Measurements from ENCODE around the gene ARMC7. TPM values are rescaled to one million over a fixed set of nuclear protein-coding genes. Genes with fewer than 3 reads are reported as not detected.
"Not testable (repeated sequence)": the region's sequence is repeated elsewhere in the genome, so short reads cannot be mapped to it uniquely, and the experiment has no call there.

The ARMC7 gene
- total RNA-seq, 1 experiment from 2014 or later: 43.2 TPM

GRCh38 chr17:75132018-75133000, 22.5 kb downstream of the ARMC7 start:
- BruUV-seq (replicated peaks); H2AFZ ChIP-seq (ENCODE audit: low read depth, low read length, poor library complexity, severe bottlenecking); intact Hi-C loops (cut with micrococcal nuclease); DNase-seq (ENCODE audit: low read depth, low spot score); H3K27me3 ChIP-seq (ENCODE audit: insufficient read depth, low read length); H4K20me1 ChIP-seq (ENCODE audit: insufficient read depth); H3K9me3 ChIP-seq (ENCODE audit: control insufficient read depth in 1 of 2, insufficient read depth in 1 of 2, low read depth in 1 of 2, low read length in 2 of 2); H3K9me2 ChIP-seq (ENCODE audit: insufficient read depth): not testable (repeated sequence)
- Histone ChIP-seq H3K36me3 (ENCODE audit: control insufficient read depth in 1 of 2, insufficient read depth in 2 of 2, low read length in 2 of 2) (peaks cover 12 to 43% of the 10 kb centered on the region in 2 experiments; a peak in 2 of 4 replicates), H3K9ac (ENCODE audit: low read length) (peak overlapping the region; percentile 99), H3K79me2 (ENCODE audit: insufficient read depth, low read length) (peaks cover 52% of the 10 kb centered on the region), H3K4me2 (ENCODE audit: low read length) (peak overlapping the region; percentile 86), H3K27ac (ENCODE audit: low read depth, low read length) (peak overlapping the region; percentile 99), H3K4me3 (replicated peaks in 1 of 2; ENCODE audit: low read depth in 1 of 2, low read length in 2 of 2) (peak overlapping the region; percentile 85), H3K4me1 (ENCODE audit: control insufficient read depth in 1 of 2, insufficient read depth in 2 of 2, low read length in 2 of 2) (peaks cover 23 to 60% of the 10 kb centered on the region in 2 experiments; a peak in 3 of 4 replicates)
- CTCF ChIA-PET: interaction anchor here (0.6 to 4.9 kb wide), 10 partner anchors 11 to 170 kb away, joined by 3 to 50 read pairs (median 6); partner anchors contain the start of genes ARMC7, MIF4GD and SLC16A5
- POLR2A ChIA-PET: interaction anchor here (0.7 to 2.2 kb wide), 11 partner anchors 8 to 302 kb away, joined by 3 to 7 read pairs (median 5); partner anchors contain the start of genes ARMC7 and JPT1
- ATAC-seq: peak; percentile 1; the same call in 1 of the 2 replicates
- RAD21 ChIA-PET (ENCODE audit: low non-redundant PET in 1 of 2, low total read pairs in 2 of 2, uncharacterized antibody in 2 of 2, unreplicated experiment in 2 of 2): interaction anchor here (0.6 to 1.2 kb wide), 3 partner anchors 18 to 279 kb away, joined by 4 to 6 read pairs (median 4); no protein-coding TSS in a partner anchor

- Histone ChIP-seq H3K4me3 (replicated peaks in 1 of 2; ENCODE audit: low read depth in 1 of 2, low read length in 2 of 2) (no peak overlapping the region), H3K79me2 (ENCODE audit: insufficient read depth, low read length) (peaks cover 49% of the 10 kb centered on the region), H3K27ac (ENCODE audit: low read depth, low read length) (peak overlapping the region; percentile 99), H3K4me1 (ENCODE audit: control insufficient read depth in 1 of 2, insufficient read depth in 2 of 2, low read length in 2 of 2) (peaks cover 23 to 55% of the 10 kb centered on the region in 2 experiments; a peak in 3 of 4 replicates), H3K4me2 (ENCODE audit: low read length) (peak overlapping the region; percentile 17; the same call in 1 of the 2 replicates), H3K9me2 (ENCODE audit: insufficient read depth) (no peaks in the 10 kb centered on the region), H3K36me3 (ENCODE audit: control insufficient read depth in 1 of 2, insufficient read depth in 2 of 2, low read length in 2 of 2) (peaks cover 12 to 43% of the 10 kb centered on the region in 2 experiments; a peak in 2 of 4 replicates), H3K27me3 (ENCODE audit: insufficient read depth, low read length) (no peaks in the 10 kb centered on the region), H3K9ac (ENCODE audit: low read length) (no peak overlapping the region), H3K9me3 (ENCODE audit: control insufficient read depth in 1 of 2, insufficient read depth in 1 of 2, low read depth in 1 of 2, low read length in 2 of 2) (no peaks in the 10 kb centered on the region), H4K20me1 (ENCODE audit: insufficient read depth) (peaks cover 4% of the 10 kb centered on the region; the same call in 1 of the 2 replicates), H2AFZ (ENCODE audit: low read depth, low read length, poor library complexity, severe bottlenecking) (no peak overlapping the region)
- ChIA-PET RAD21 (ENCODE audit: low non-redundant PET in 1 of 2, low total read pairs in 2 of 2, uncharacterized antibody in 2 of 2, unreplicated experiment in 2 of 2) (interaction anchor here in 1 of 2 experiments (0.9 to 1.6 kb wide), 2 partner anchors 19 to 69 kb away, joined by 3 to 4 read pairs; no protein-coding TSS in a partner anchor), POLR2A (interaction anchor here (0.7 to 1.9 kb wide), 5 partner anchors 9 to 302 kb away, joined by 3 to 6 read pairs (median 4); no protein-coding TSS in a partner anchor), CTCF (interaction anchor here (2.5 to 4.9 kb wide), 2 partner anchors 18 to 171 kb away, joined by 9 to 50 read pairs; no protein-coding TSS in a partner anchor)
- TSS peak; percentile 48 for BruUV-seq (replicated peaks)
- ATAC-seq (no peak), DNase-seq (ENCODE audit: low read depth, low spot score) (no peak)
- intact Hi-C loops (cut with micrococcal nuclease): no loop called here
- TF ChIP-seq POLR2AphosphoS5 (IDR thresholded peaks at IDR 0.05; ENCODE audit: low read depth, low read length) (peak; percentile 30; the same call in 1 of the 2 replicates), ELF1 (IDR thresholded peaks at IDR 0.05; ENCODE audit: borderline replicate concordance, low read depth) (no peak)
Observed at GRCh38 chr17:75133001-75133400, 23.2 kb downstream of the ARMC7 start.

All from HCT116 (cell line).